HG03135 (cell line): ENCODE measurements around the gene S100A10.

Experiments
- ATAC-seq: cut with Tn5 transposase; IDR thresholded peaks from one replicate; pipeline ENCODE4 v1.9.1; 2021; ENCODE audit warnings: mild to moderate bottlenecking, moderate library complexity; ENCODE audit not compliant: unreplicated experiment

Gene S100A10

DNA sequence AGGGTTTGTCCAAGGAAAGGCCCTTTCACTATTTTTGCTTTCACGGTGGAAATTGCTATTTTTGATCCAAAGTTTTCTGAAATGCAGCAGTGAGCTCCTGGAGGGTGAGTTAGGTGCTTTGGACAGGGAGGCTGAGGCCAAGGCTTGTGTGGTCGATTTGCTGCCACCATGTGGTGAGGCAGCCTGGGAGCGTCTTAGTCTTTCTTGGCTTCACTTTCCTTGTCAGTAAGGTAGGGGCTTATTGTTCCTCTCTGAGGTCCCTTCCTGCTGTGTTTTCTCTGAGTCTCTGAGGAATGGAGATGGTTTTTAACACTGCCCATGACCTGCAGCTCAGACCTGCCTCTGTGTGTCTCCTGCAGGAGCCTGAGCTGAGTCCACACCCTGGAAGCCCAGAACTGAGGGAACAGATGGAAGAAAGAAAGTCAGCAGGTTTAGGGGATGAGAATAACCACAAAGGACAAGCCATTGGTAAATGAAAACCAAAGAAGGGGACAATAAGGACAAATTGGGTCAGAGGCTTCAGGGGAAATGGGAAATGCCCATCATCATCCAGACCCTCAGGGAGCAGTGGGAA lies 20.1 kb upstream of the S100A10 start:
- no peak for ATAC-seq

DNA sequence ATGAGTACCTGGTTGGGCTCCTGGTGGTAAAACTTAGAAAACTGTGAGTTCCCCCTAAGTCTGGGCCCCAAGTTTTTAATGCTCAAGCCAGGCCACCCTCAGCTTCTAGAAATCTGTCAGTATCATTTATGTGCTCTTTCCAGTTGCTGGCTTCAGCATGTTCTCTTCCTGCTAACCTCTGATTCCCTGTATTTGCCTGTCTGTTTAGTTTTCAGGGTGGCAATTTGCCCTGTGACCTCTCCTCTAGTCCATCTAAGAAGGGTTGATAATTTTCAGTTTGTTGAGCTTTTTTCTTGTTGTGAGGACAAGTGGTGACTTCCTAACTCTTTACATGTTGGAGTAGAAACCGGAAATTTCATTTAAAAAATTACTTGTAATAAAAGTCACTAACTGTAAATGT lies 16.0 kb upstream of the S100A10 start:
- no peak for ATAC-seq

DNA sequence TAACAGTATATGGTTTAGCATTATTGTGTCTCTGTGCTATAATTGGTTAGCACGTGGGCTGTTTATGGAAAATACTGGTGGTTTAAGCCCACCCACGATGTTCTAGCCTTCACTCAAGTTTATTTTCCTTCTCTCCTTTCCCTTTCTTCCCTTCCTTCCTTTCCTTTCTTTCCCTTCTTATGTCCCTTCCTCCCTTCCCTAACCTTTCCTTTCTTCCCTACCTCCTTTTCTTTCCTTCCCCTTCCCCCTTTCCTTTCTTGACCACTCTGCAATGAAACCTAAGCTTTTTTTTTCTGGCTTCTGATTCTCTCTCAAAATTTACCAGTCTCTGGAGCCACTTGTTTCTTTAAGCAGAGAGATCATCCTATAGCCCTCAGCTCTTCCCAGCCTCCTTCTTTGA lies 13.4 kb upstream of the S100A10 start:
- ATAC-seq: no peak

DNA sequence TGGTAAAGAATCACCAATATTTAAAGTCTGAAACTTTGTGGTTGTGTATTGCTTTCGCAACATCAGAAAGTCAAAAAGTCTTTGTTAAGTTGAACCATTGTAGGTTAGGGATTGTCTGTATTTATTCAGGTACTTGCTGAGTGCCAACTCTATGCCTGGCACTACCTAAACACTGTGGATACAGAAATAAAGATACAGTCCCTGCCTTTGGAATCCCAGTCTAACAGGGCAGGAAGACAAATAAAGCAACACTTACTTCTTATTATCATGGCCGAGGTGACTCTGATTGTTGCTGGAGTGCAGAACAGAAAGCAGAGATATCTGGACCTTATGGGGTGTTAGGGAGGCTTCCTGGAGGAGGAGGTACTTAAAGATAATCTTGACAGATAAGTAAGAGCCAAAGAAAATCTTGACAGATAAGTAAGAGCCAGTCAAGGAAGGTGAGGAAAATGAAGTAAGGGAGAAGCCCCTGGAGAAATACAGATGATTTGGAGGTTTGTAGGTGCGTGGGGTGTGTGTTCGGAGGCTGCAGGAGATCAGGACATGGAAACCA lies 11.8 kb upstream of the S100A10 start:
- ATAC-seq: no peak

DNA sequence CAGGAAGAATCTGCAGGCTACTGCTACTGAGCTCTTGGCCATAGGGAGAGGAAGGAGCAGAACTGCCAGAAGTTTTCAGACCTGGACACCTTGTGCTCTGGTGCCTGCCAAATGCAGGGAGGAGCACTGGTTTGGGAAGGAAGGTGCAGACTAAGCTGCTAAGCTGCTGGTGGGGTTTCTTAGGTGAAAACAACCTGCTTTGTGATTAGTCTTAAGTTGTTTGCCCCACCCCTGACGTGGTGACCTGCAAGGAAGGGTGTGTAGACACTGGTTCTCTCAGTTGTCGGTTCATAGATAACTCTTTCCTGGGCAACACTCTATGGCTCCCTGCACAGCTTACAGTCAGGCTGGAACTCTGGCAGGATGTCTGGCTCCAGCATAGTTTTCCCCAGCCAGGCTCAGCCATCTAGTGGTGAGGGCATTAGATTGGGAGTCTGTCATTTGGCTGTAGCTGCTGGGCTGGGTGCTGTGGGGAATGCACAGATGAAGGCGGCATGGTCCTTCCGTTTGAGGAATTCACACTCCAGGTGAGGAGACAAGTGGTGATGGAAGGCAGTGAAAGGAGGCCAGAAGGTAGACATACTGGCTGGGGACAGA lies 10.3 kb upstream of the S100A10 start:
- no peak for ATAC-seq

DNA sequence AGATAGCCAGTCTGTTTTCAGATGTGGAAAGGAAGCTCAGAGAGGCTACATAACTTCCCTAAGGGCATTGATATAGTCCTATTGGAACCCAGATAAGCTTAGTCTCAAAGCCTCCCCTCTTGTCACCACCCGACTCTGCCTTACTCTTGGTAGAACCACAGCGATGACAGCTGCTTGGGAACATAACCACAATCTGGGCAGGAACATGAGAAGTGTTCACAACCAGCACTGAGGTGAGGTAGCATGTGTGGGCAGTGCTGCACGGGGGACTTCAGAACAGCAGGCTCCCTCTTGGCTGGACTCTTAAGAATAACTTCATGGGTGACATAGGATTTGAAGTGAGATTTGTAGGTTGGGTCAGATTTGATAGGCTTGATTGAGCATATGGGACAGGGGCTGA lies 9.3 kb upstream of the S100A10 start:
- ATAC-seq: no peak

DNA sequence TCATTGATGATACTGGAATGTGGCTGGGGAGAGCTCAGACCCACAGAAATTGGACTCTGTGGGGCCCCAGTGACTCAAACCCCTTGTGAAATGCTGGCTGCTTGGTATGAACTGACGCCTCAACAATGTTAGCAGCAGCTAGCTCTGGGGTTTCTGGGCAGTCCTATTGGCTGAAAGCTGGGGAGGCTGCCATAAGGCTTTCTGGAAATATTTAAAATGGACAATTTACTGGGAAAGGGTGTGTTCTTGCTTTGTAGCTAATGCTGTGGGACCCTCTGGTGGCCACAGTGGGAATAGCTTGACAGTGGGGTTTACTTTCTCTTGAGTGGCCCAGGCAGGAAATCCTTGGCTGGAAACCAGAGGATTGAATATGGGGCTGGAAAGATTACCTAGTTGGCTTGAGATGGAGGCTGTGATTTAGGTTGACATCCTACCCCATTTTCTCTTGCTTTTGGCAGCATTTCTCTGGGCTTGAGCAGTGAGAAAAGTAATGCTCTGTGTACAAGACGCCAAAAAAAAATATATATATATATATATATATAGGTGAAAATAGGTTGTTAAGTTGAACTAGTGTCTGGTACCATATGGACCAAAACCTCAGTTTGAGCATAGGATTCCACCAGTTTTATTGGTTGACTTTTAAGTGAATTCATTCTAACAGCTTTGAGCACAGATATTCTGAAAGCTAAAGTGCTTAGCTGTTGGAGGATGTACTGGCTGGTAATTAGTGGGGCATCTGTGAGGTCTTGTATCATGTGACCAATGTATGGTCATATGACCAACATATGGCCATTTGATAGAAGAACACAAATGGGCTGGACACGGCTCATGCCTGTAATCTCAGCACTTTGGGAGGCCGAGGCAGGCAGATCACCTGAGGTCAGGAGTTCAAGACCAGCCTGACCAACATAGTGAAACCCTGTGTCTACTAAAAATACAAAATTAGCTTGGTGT lies 8.2 kb upstream of the S100A10 start:
- no peak for ATAC-seq

DNA sequence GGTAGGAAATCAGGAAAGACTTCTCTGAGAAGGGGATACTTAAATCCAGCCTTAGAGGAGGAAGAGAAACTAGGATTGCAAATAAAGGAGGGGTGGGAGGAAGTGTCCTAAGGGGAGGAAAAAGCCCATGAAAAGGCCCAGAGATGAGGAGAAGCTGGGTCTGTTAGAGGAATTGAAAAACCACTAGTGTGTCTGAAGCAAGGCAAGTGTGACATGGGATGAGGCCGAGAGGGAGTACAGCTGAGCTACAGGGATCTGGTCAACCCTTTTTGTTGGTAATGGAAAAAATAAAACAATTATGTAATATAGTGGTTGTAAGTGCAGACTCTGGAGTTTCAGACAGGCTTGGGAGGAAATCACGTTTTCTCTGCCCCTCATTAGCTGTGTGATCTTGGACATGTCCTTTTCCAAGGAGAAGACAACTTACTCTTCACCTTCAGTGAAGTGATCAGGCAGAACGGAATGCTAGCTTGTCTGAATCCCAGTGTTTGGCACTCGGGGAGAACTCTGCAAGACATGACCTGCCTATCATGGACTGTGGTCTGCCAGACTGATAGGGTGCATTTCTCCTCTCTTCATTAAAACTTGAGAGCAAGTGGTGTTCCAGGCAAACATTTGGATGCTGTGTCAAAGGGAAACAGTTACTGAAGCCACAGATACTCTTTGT lies 7.4 kb upstream of the S100A10 start:
- no peak for ATAC-seq

DNA sequence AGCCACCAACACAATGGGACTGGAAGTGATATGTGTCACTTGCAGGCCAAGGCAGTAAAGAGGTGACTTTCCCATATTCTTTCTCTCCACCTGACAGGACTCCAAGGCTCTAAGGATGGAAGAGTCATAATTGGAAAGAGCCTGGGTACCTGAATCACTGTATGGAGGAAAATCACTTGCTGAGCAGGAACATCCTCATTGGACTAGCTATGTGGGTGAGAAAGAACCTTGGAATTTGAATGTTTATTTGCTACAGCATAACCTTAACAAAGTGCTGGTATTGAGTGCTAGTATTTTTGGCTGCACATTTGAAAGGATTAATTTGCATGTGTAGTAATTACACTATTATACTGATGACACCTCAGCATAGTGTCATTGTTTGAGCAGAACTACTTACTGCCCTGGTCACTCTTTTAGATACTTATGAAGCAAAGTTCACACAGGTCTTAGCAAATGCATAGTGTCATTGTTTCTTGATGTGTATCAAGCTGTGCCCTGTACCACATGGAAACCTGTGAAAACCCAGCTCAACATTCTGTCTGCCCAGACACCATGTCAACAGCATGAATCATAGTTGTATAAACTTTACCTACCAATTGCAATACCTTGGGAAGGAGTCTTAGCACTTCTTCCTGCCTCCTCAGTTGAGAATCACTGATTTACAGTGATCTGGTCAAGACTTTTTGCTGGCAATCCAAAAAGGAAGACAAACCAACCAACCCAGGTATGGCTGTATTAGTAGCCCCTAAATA lies 5.1 kb upstream of the S100A10 start:
- no peak for ATAC-seq

DNA sequence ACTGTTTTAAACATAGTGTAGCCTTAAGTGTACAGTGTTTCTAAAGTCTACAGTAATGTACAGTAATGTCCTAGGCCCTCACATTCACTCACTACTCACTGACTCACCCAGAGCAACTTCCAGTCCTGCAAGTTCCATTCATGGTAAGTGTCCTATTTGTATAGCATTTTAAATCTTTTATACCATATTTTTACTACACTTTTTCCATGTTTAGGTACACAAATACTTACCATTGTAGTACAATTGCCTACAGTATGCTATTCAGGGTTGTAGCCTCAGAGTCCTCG lies 3.6 kb upstream of the S100A10 start:
- no peak for ATAC-seq

DNA sequence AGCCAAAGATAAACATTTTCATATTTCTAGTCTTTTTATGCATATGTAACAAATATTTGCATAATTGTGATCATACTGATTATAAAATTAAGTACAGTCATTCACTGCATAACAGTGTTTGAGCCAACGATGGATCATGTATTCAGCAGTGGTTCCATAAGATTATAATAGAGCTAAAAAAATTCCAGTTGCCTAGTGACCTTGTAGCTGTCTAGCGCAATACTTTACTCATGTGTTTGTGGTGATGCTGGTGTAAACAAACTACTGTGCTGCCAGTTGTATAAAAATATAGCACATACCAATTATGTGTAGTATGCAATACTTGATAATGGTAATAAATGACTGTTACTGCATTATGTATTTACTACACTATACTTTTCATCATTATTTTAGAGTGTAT lies 2.1 kb upstream of the S100A10 start:
- no peak for ATAC-seq

DNA sequence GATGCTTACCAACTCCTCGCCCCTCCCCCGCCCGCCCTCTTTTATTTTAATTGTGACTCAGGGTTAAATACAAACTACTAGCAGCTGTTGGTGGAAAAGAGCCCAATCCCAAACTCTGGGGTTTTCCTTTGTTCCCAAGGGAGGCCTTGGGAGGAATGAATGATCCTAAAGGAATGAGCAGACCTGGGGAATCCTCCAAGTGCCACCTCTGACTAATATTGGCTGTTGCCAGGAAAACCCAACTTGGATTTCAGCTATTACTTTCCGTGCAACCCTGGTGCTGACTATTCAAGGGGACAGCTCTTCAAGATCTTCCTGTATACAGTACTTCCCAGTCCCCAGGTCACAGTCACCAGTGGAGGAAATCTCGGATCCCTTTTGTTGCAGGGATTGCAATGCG lies 1.3 kb upstream of the S100A10 start:
- no peak for ATAC-seq

DNA sequence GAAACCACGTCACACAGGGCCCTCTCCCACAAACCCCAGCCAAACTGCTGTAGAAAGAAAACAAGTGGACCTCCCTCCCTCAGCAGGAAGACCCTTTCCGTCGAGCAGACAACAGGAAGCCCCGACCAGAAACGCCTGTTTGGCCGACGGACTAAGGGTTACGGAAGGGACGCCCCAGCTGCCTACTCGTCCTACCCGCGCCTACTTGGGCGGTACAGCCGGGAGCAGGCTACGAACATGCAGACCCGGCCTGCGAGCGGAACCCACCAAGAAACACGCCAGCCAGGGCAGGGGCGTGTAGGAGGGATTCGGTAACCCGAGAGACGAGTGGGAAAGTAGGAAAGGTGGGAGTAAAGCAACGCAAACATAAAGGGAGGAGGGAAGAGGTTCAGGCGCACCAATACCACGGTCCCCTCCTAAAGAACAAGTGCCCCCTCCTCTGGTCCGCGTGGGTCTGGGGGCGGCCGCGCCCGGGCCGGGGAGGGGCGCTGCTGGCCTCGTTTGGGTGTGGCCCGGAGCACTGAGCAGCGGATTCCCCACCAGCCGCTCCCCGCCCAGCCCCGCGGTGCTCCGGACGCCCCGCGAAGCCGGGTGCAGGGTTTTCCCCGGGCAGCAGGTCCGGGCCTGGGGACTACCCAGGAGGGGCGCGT lies 450 bp downstream of the S100A10 start:
- no peak for ATAC-seq

DNA sequence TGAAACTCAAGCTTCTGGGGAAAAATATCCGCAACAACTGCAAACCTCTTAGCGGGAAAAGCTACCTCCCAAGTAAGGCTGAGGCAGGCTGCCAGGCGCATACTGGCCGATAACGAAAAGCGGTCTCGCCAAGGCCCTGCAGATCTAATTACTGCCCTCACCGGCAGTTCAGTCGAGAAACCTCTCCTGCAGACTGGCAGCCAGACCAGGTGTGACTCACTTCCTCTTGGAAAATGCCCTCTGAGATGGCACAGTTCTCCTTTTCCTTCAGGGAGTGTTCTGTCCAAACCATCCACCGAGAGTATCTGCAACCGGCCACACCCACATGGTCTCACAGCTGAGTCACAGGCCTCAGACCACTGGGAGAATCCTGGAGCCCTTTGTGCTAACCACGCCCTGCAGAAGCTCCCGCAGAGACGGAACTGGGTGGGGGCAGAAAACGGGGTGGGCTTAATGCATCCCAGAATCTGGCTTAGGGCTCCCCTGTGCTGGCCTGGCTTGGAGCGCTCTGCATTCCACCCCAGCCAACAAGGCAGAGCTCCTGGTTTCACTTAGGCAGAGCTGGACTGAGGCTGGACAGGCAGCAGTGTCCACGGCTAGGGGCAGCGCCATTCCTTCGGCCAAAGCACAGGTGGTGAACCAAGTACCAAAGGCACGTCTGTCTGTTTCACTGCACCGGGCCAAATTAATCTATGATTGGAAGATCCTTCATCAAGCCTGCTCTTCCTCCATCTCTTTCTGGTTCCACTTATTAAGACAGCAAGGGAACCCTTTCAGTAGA lies 1.2 kb downstream of the S100A10 start:
- ATAC-seq: no peak

DNA sequence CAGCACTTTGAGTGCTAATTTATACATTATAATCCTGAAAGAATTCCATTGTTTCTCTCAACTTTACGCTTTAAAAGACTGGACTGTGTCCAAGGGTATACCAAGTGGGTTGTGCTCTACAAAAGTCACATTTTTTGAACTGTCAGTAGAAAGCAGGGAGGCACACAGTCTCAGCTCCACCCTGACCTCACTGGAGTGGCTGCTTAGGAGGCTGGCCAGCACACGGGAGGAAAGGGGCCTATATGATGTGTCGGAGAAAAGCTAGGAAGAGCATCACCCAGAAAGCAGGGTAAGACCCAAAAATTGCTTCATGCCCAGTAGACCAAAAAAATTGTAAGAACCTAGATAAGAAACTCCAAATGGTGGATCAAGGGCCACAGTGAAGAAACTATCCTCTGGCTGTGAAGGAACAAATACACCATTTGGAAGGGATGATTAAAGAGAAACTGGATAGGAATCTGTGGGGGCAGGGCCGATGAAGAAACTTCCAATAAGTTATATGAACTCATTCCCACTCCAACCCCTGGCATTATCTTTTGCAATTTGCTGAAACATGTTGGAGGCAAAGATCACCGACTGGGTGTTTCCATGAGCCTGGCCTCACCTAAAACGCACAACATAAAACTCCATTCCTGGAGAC lies 1.9 kb downstream of the S100A10 start:
- no peak for ATAC-seq

DNA sequence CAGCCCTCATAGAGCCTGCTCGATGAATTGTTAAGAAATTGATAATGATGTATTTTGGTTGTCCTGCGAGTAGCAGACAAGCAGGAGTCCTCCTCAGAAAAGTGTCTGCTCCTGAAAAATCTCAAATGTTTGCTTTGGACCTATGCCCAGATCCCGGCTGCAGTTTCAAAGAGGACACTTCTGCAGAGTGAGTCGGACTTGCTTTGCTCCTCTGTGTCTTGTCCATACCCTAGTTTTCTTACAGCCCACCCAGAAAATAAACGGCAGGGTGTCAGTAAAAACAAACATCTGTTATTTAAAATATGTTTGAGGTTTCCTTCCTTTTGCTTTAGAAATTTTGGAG lies 2.8 kb downstream of the S100A10 start:
- ATAC-seq: no peak

DNA sequence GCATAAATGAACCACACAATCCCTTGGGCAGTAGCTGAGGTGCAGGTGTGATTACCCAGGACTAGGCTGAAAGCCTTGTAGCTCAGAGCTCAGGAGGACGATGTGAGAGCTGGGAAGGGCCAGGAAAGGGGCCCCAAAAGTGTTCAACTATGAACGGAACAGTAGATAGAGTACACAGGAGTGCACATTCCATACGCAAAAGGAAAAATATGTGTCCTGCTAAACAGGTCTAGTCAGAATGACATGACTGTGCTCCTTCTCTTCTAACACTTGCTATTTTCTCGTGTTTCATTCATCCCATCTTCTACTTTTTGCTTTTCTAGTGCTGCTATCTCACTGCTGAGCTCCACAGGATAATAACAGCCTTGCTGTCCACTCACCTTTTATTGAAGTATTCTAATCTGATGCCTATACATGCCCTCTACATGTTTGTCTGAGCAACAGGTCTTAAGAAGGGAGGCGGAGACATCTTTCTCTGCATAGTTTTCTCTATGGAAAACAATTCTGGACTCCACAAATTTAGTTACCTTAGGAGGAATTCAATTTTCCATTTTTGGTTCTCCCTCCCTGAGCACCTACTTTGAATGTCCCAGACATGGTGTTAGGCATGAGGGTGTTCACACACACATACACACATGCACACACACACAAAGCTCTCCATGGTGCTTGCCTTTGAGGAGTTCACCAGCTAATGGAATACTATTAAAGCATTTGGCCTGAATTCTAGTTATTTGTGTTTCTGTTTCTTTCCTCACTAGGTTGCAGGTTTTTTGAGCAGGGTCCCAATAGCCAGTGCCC lies 3.4 kb downstream of the S100A10 start:
- no peak for ATAC-seq

DNA sequence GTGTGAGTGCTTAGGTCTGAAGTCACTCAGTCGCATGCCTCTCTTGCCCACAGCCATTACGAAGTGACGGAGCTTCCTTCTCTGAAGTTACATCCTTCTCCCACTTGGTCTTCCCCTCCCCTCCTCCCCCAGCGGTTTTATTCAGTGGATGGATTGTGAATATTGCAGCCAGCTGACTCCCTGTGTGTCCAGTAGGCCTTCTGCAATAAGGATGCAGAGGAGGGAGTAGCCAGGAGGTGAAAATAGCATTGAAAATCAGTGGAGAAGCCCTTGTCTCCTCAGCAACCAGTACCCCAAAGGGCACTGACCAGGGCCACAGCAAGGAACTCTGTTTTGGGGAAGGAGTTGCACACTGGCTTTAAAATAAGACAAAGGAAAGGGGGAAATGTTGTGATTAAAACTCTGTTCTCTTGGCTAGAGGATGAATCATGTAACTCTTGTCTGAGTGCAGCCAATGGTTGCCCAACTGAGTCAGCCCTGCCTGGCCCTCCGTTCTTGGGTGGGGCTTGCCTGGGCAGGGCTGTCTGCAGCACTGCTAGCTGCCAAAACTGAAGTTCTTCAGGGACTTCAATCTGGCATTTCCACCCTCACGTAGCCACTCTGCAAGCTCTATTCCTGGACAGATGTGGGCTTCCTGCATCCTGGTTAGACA lies 4.3 kb downstream of the S100A10 start:
- no peak for ATAC-seq
